C4-2B (cell line): ENCODE results near the gene SFT2D3.

Source experiments
- H3K27ac ChIP-seq: fragments of 450-650 bp; 2 replicates; pipeline ENCODE4 v1.5.1; 2017
- ZFX ChIP-seq: fragments of 450-650 bp; IDR thresholded peaks from 2 replicates; pipeline ENCODE4 v1.6.1; 2017
- TF ChIP-seq, protein P1 (sequence below): fragments of 450-650 bp; conservative IDR thresholded peaks from 2 replicates; pipeline ENCODE4 v1.5.1; 2017; ENCODE audit warnings: mild to moderate bottlenecking

The SFT2D3 gene

GRCh38 chr2:127733816-127734537 lies 32.7 kb downstream of the SFT2D3 start:
- no peak overlapping the region for H3K27ac ChIP-seq
- TF ChIP-seq, protein P1, sequence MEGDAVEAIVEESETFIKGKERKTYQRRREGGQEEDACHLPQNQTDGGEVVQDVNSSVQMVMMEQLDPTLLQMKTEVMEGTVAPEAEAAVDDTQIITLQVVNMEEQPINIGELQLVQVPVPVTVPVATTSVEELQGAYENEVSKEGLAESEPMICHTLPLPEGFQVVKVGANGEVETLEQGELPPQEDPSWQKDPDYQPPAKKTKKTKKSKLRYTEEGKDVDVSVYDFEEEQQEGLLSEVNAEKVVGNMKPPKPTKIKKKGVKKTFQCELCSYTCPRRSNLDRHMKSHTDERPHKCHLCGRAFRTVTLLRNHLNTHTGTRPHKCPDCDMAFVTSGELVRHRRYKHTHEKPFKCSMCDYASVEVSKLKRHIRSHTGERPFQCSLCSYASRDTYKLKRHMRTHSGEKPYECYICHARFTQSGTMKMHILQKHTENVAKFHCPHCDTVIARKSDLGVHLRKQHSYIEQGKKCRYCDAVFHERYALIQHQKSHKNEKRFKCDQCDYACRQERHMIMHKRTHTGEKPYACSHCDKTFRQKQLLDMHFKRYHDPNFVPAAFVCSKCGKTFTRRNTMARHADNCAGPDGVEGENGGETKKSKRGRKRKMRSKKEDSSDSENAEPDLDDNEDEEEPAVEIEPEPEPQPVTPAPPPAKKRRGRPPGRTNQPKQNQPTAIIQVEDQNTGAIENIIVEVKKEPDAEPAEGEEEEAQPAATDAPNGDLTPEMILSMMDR: no peak
- TF ChIP-seq ZFX: no peak

GRCh38 chr2:127735044-127735443 lies 33.7 kb downstream of the SFT2D3 start:
- no peak overlapping the region for H3K27ac ChIP-seq
- TF ChIP-seq, protein P1: no peak
- no peak for TF ChIP-seq ZFX

GRCh38 chr2:127735537-127736399 lies 34.5 kb downstream of the SFT2D3 start:
- no peak for TF ChIP-seq ZFX
- TF ChIP-seq, protein P1: no peak
- no peak overlapping the region for H3K27ac ChIP-seq

GRCh38 chr2:127737892-127738291 lies 36.6 kb downstream of the SFT2D3 start:
- no peak for TF ChIP-seq ZFX
- TF ChIP-seq, protein P1: no peak
- H3K27ac ChIP-seq: no peak overlapping the region

- TF ChIP-seq, protein P1: no peak
- TF ChIP-seq ZFX: no peak
- H3K27ac ChIP-seq: no peak overlapping the region
Measured at GRCh38 chr2:127739800-127740199, 38.5 kb downstream of the SFT2D3 start.

GRCh38 chr2:127740665-127741288 lies 39.5 kb downstream of the SFT2D3 start:
- no peak overlapping the region for H3K27ac ChIP-seq
- TF ChIP-seq, protein P1: no peak
- no peak for TF ChIP-seq ZFX
